ENCODE measurements around the gene ANKUB1.
A peak's percentile ranks its signal among the peaks of the same experiment; 100 is the strongest.

Gene ANKUB1

GRCh38 chr3:149752788-149753136 lies 39.6 kb downstream of the ANKUB1 start:
- DNase-seq, result no peak

- DNase-seq, result peak; percentile 91
Measured at GRCh38 chr3:149752051-149752787, 40.1 kb downstream of the ANKUB1 start, which contains the start of gene COMMD2. COMMD2 (minus strand) TSS chr3:149752489; CDS start chr3:149752444, 45 bp downstream.

DNA sequence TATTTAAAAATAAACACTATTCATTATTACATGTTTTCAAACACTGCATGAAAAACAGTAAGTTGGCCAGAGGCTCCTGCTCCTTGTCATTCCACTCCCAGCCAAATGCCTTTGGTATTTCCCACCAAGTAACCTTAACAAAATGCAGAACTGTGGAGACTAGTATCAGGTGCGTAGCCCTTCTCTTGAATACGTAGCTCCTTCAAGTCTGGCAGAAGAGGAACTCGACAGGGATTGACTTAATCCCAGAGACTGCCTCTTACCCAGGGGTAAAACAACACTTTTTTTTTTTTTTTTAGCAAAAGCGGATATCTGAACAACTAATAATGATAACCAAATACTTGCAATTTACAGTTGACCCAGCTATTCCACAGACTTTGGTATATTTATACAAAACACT lies 40.8 kb downstream of the ANKUB1 start:
- no peak for DNase-seq

DNA sequence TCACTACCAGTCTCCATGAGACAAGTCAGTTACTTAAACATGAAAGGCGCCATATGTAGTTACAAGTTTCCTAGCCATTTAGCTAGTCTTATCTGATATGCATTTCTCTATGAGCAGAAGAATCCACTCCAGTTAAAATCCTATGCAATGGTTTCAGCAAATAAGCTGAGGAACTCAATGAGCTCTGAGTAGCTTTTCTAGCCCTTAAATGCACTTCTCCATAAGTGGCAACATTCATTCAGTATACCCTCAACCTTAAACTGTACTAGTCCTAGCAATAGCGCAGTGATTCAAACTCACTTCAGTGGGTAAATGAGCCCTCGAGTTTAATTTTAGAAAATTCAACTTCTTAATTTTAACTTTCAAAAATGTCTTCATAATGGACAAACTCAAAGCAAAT lies 47.7 kb downstream of the ANKUB1 start:
- no peak for DNase-seq

DNA sequence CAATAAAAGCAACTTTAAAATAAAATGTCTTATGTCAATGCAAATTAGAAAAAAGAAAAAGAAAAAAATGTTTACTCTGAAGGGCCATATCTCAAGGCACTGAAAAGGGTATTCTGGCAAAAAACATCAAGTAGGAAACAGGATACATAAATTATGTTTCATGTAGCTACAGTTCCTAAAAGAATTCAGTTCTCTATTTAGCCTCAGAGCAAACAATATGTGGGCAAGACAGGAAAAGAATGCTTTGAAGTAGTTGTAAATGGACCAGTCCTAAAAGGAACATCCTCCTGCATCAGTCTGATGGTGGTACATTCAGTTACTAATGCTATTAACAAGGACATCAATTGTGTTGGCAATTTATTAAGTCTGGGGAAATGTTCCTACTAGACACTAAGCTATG lies 48.2 kb downstream of the ANKUB1 start:
- DNase-seq, result no peak

GRCh38 chr3:149739396-149739795 lies 53.0 kb downstream of the ANKUB1 start:
- no peak for DNase-seq

DNA sequence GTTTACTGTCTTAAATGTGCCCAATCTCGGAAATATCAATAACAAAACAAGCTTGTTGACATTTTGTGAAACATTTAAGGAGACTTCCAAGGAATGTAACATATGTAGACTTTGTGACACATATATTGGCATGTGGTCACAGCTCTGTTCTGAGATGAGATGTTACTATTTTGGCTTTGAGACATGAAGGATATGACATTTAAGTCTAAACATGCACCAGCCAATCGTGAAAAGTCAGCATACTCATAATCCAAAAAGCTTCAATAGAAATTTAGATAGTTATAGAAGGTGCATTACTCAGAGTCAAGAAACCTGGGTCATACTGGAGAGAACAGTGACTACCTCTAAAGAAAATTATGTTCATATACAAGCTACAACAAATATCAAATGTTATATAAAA lies 53.5 kb downstream of the ANKUB1 start:
- peak; percentile 9 for DNase-seq

GRCh38 chr3:149736953-149737205 lies 55.5 kb downstream of the ANKUB1 start:
- no peak for DNase-seq

- no peak for DNase-seq
Measured at GRCh38 chr3:149736175-149736952, 56.0 kb downstream of the ANKUB1 start.

GRCh38 chr3:149732234-149732633 lies 60.1 kb downstream of the ANKUB1 start:
- no peak for DNase-seq

- no peak for DNase-seq
Measured at GRCh38 chr3:149727656-149728055, 64.7 kb downstream of the ANKUB1 start.

DNA sequence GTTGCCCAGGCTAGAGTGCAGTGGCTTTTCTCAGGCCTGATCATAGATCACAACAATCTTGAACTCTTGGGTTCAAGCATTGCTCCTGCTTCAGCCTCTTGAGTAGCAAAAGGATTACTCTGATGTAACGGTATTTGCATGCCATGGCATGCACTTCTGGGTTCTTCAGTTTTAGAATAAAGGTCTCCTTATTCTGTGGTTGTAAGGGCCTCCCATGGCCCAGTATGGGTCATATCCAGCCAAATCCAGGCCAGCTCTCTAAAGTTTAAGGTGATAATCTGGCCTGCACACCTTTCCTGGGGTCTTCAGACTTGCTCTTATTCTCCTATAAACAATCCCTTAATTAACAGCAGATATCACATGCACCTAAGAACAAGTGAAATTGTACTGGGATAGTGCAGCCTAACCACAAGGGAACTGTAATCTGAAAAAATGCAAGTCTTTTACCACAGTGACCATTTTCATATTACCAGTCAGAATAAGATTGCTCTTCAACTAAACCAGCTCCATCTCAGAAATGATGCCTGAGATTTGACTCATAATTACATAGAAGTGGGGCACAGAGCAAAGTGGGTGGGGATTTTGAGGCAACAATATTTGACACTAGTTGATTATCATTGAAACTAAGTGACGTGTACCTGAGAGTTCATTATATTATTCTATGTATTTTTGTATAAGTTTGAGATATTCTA lies 65.5 kb downstream of the ANKUB1 start:
- DNase-seq, result peak; percentile 78

GRCh38 chr3:149723781-149724180 lies 68.6 kb downstream of the ANKUB1 start:
- no peak for DNase-seq

DNA sequence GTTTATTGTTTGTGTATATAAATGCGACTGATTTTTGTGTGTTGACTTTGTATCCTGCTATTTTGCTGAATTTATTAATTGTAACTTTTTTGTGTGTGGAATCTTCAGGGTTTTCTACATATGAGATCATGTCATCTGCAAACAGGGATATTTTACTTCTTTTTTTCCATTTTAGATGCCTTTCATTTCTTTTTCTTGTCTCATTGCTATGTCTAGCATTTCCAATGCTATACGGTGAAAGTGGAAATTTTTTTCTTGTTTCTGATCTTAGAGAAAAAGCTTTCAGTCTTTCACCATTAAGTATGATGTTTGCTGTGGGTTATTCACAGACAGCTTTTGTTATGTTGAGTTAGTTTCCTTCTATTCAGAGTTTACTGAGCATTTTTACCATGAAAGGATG lies 71.4 kb downstream of the ANKUB1 start:
- DNase-seq, result no peak

DNA sequence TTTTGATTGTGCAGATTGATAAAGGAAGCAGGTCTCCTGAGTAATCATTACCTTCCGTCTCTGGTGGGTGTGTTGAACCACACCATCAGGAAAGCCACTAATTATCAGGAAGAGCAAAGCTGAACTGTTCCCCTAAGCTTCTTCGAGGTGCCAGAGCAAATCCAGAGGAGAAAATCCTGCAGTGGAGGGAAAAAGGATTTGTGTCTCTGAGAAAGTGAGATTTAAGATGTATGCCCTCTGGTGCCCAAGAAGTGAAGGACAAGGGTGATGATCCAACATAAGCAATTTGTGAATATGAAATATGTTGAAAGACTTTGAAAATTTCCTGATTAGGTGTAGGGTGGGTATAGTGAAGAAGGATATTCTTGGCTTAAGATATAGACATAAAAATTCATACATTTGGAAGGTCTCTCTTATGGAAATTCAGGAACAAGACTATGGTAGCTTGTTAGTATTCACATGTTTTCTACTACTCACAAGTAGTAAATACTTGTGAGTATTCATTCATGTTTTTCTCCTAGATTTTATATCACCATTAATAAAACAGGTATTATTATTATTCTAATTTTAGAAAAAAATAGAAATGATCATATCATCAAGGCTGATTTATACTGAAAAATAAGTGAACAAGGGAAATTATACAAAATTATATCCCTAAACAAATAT lies 74.8 kb downstream of the ANKUB1 start:
- peak; percentile 59 for DNase-seq

- DNase-seq, result no peak
Measured at GRCh38 chr3:149716984-149717383, 75.4 kb downstream of the ANKUB1 start.

DNA sequence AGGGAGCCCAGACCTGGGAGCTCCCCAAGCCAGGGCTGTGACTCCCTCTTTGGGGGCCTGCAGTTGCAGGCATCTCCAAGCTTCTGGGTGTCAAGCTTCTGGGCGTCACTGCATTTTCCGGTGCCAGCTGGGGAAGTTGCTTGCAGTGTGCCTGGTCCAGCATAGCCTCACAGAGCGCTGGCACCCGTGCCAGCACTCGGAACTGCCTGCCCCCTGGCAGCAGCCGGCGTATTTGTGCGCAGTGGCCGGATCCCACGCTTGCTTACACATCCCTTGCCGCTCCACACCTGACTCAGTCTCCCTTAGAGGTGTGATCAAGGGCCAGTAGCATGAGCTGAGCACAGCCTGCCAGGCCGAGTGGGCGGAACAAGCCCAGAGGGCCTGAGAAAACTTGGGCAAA lies 77.1 kb downstream of the ANKUB1 start:
- no peak for DNase-seq

- DNase-seq, result no peak
Measured at GRCh38 chr3:149713730-149714654, 78.4 kb downstream of the ANKUB1 start.

Data from activated CD4-positive, alpha-beta T cell treated with anti-CD3 and anti-CD28 coated beads, Interleukin-2, Interleukin-6, amounts not matched to agents 100 ng/mL and 50 ng/mL, durations not matched to agents 16 hours and 8 hours (primary cell).